Stimulated activated memory B cell treated with anti-CD40 and anti-IgM and Interleukin-4, amounts not matched to agents 10 μg/mL and 1 μg/mL and 100 μg/mL, for 72 hours (primary cell): ENCODE results near the gene KRT80.

Experiments
- ATAC-seq: fragments of 150-1000 bp; cut with Tn5 transposase; 2 replicates; pipeline ENCODE4 v1.10.0; 2021
- H3K27ac Mint-ChIP-seq: one replicate; pipeline ENCODE4 v1.8.0; 2022; ENCODE audit warnings: mild to moderate bottlenecking, mixed read lengths
- H3K27me3 Mint-ChIP-seq: one replicate; pipeline ENCODE4 v1.8.0; 2022; ENCODE audit warnings: mixed read lengths
- H3K36me3 Mint-ChIP-seq: one replicate; pipeline ENCODE4 v1.8.0; 2022; ENCODE audit warnings: mixed read lengths
- H3K4me1 Mint-ChIP-seq: one replicate; pipeline ENCODE4 v1.8.0; 2022; ENCODE audit warnings: mixed read lengths
- H3K4me3 Mint-ChIP-seq: one replicate; pipeline ENCODE4 v1.8.0; 2022; ENCODE audit warnings: mild to moderate bottlenecking, moderate library complexity, mixed read lengths
- H3K9me3 Mint-ChIP-seq: one replicate; pipeline ENCODE4 v1.8.0; 2022; ENCODE audit warnings: mixed read lengths

KRT80 gene

GRCh38 chr12:52139579-52140062, 52.2 kb downstream of the KRT80 start:
- Mint-ChIP-seq H3K9me3 (no peaks in the 10 kb centered on the region), H3K27me3 (peaks cover 26% of the 10 kb centered on the region), H3K36me3 (no peaks in the 10 kb centered on the region), H3K4me1 (peaks cover 5% of the 10 kb centered on the region), H3K4me3 (no peak overlapping the region), H3K27ac (no peak overlapping the region)
- ATAC-seq = peak; percentile 53

GRCh38 chr12:52139147-52139546, 52.7 kb downstream of the KRT80 start:
- peaks cover 5% of the 10 kb centered on the region for H3K4me1 Mint-ChIP-seq
- no peaks in the 10 kb centered on the region for H3K9me3 Mint-ChIP-seq
- H3K27ac Mint-ChIP-seq = no peak overlapping the region
- H3K36me3 Mint-ChIP-seq = no peaks in the 10 kb centered on the region
- no peak for ATAC-seq
- H3K27me3 Mint-ChIP-seq = peaks cover 30% of the 10 kb centered on the region
- H3K4me3 Mint-ChIP-seq = no peak overlapping the region

- H3K27me3 Mint-ChIP-seq = peaks cover 30% of the 10 kb centered on the region
- no peaks in the 10 kb centered on the region for H3K36me3 Mint-ChIP-seq
- no peak for ATAC-seq
- H3K27ac Mint-ChIP-seq = no peak overlapping the region
- no peaks in the 10 kb centered on the region for H3K9me3 Mint-ChIP-seq
- H3K4me1 Mint-ChIP-seq = peaks cover 5% of the 10 kb centered on the region
- H3K4me3 Mint-ChIP-seq = no peak overlapping the region
Measured at GRCh38 chr12:52137746-52138145, 54.1 kb downstream of the KRT80 start.

- Mint-ChIP-seq H3K36me3 (no peaks in the 10 kb centered on the region), H3K27ac (no peak overlapping the region), H3K4me3 (no peak overlapping the region), H3K4me1 (no peaks in the 10 kb centered on the region), H3K27me3 (peaks cover 34% of the 10 kb centered on the region), H3K9me3 (no peaks in the 10 kb centered on the region)
- ATAC-seq = no peak
Measured at GRCh38 chr12:52132754-52133161, 59.1 kb downstream of the KRT80 start.

- H3K4me3 Mint-ChIP-seq = no peak overlapping the region
- peaks cover 47% of the 10 kb centered on the region for H3K27me3 Mint-ChIP-seq
- no peaks in the 10 kb centered on the region for H3K36me3 Mint-ChIP-seq
- no peaks in the 10 kb centered on the region for H3K4me1 Mint-ChIP-seq
- no peak for ATAC-seq
- H3K9me3 Mint-ChIP-seq = no peaks in the 10 kb centered on the region
- H3K27ac Mint-ChIP-seq = no peak overlapping the region
Measured at GRCh38 chr12:52130711-52131110, 61.1 kb downstream of the KRT80 start.

GRCh38 chr12:52127683-52128450, 63.9 kb downstream of the KRT80 start:
- H3K4me1 Mint-ChIP-seq = peaks cover 6% of the 10 kb centered on the region
- no peaks in the 10 kb centered on the region for H3K36me3 Mint-ChIP-seq
- peaks cover 46% of the 10 kb centered on the region for H3K27me3 Mint-ChIP-seq
- ATAC-seq = no peak
- no peaks in the 10 kb centered on the region for H3K9me3 Mint-ChIP-seq
- H3K27ac Mint-ChIP-seq = no peak overlapping the region
- H3K4me3 Mint-ChIP-seq = no peak overlapping the region

GRCh38 chr12:52126605-52127578, 64.9 kb downstream of the KRT80 start:
- Mint-ChIP-seq H3K27ac (no peak overlapping the region), H3K36me3 (no peaks in the 10 kb centered on the region), H3K4me3 (no peak overlapping the region), H3K9me3 (no peaks in the 10 kb centered on the region), H3K4me1 (peaks cover 15% of the 10 kb centered on the region), H3K27me3 (peaks cover 41% of the 10 kb centered on the region)
- no peak for ATAC-seq

- Mint-ChIP-seq H3K27ac (no peak overlapping the region), H3K27me3 (peaks cover 34% of the 10 kb centered on the region), H3K4me3 (no peak overlapping the region), H3K4me1 (peaks cover 20% of the 10 kb centered on the region), H3K9me3 (no peaks in the 10 kb centered on the region), H3K36me3 (no peaks in the 10 kb centered on the region)
- ATAC-seq = no peak
Measured at GRCh38 chr12:52126050-52126604, 65.7 kb downstream of the KRT80 start.

- Mint-ChIP-seq H3K4me3 (no peak overlapping the region), H3K4me1 (peaks cover 20% of the 10 kb centered on the region), H3K36me3 (no peaks in the 10 kb centered on the region), H3K27me3 (peaks cover 32% of the 10 kb centered on the region), H3K9me3 (no peaks in the 10 kb centered on the region), H3K27ac (no peak overlapping the region)
- no peak for ATAC-seq
Measured at GRCh38 chr12:52125476-52125900, 66.3 kb downstream of the KRT80 start.

- H3K9me3 Mint-ChIP-seq = no peaks in the 10 kb centered on the region
- no peaks in the 10 kb centered on the region for H3K36me3 Mint-ChIP-seq
- H3K4me1 Mint-ChIP-seq = peaks cover 38% of the 10 kb centered on the region
- peaks cover 32% of the 10 kb centered on the region for H3K27me3 Mint-ChIP-seq
- ATAC-seq = peak; percentile 28
- H3K4me3 Mint-ChIP-seq = no peak overlapping the region
- no peak overlapping the region for H3K27ac Mint-ChIP-seq
Measured at GRCh38 chr12:52123487-52124186, 68.2 kb downstream of the KRT80 start.

GRCh38 chr12:52122904-52123303, 68.9 kb downstream of the KRT80 start:
- H3K27ac Mint-ChIP-seq = no peak overlapping the region
- peaks cover 46% of the 10 kb centered on the region for H3K4me1 Mint-ChIP-seq
- peaks cover 32% of the 10 kb centered on the region for H3K27me3 Mint-ChIP-seq
- H3K4me3 Mint-ChIP-seq = no peak overlapping the region
- H3K9me3 Mint-ChIP-seq = no peaks in the 10 kb centered on the region
- H3K36me3 Mint-ChIP-seq = no peaks in the 10 kb centered on the region
- ATAC-seq = no peak

GRCh38 chr12:52122540-52122871, 69.3 kb downstream of the KRT80 start:
- Mint-ChIP-seq H3K4me1 (peaks cover 50% of the 10 kb centered on the region), H3K9me3 (no peaks in the 10 kb centered on the region), H3K4me3 (no peak overlapping the region), H3K27ac (no peak overlapping the region), H3K27me3 (peaks cover 30% of the 10 kb centered on the region), H3K36me3 (no peaks in the 10 kb centered on the region)
- ATAC-seq = no peak

GRCh38 chr12:52121824-52122539, 69.8 kb downstream of the KRT80 start:
- Mint-ChIP-seq H3K27me3 (peaks cover 24% of the 10 kb centered on the region), H3K4me1 (peaks cover 54% of the 10 kb centered on the region), H3K4me3 (peak overlapping the region; percentile 5), H3K36me3 (no peaks in the 10 kb centered on the region), H3K27ac (no peak overlapping the region), H3K9me3 (no peaks in the 10 kb centered on the region)
- no peak for ATAC-seq
